Trophoblast cell (in vitro differentiated cells and primary cell): ENCODE data around the gene TMEM161B.
"Not testable (repeated sequence)": the region's sequence is repeated elsewhere in the genome, so short reads cannot be mapped to it uniquely, and the experiment has no call there.

Experiments
- DNase-seq, 2 donors: peaks; one replicate each; pipeline ENCODE4 v3.0.0-alpha.2; 2016
- H2AFZ ChIP-seq: 2 replicates; pipeline ENCODE4 v1.6.1; 2013; ENCODE audit warnings: low read length, moderate library complexity, mild to moderate bottlenecking; ENCODE audit not compliant: insufficient read depth, poor library complexity
- H2AK5ac ChIP-seq: 2 replicates; pipeline ENCODE4 v1.6.1; 2013; ENCODE audit warnings: mild to moderate bottlenecking, low read length
- H2BK120ac ChIP-seq: 2 replicates; pipeline ENCODE4 v1.6.1; 2013; ENCODE audit warnings: low read length, mild to moderate bottlenecking, moderate library complexity; ENCODE audit not compliant: insufficient read depth, poor library complexity
- H2BK12ac ChIP-seq: 2 replicates; pipeline ENCODE4 v1.6.1; 2013; ENCODE audit warnings: mild to moderate bottlenecking, low read length, moderate library complexity
- H2BK5ac ChIP-seq: 2 replicates; pipeline ENCODE4 v1.6.1; 2013; ENCODE audit warnings: low read length, low read depth, moderate library complexity, mild to moderate bottlenecking; ENCODE audit not compliant: poor library complexity
- H3K14ac ChIP-seq: 2 replicates; pipeline ENCODE4 v1.6.1; 2013; ENCODE audit warnings: mild to moderate bottlenecking, low read length
- H3K18ac ChIP-seq: 2 replicates; pipeline ENCODE4 v1.6.1; 2013; ENCODE audit warnings: mild to moderate bottlenecking, low read length
- H3K23ac ChIP-seq: 2 replicates; pipeline ENCODE4 v1.6.1; 2013; ENCODE audit warnings: low read length
- H3K27ac ChIP-seq: 2 replicates; pipeline ENCODE4 v1.5.1; 2013; ENCODE audit warnings: low read depth, mild to moderate bottlenecking, inconsistent platforms, low read length, moderate library complexity
- H3K27me3 ChIP-seq: 2 replicates; pipeline ENCODE4 v1.6.1; 2013; ENCODE audit warnings: inconsistent platforms, mild to moderate bottlenecking, low read length, moderate library complexity; ENCODE audit not compliant: insufficient read depth
- H3K36me3 ChIP-seq, 2 experiments: 1 replicate in 1 of 2; 2 replicates in 1 of 2; pipeline ENCODE4 v1.6.1; 2013; ENCODE audit warnings: low read length in 2 of 2, mild to moderate bottlenecking in 2 of 2, moderate library complexity in 1 of 2; ENCODE audit not compliant: insufficient read depth in 2 of 2, control insufficient read depth in 1 of 2
- H3K4ac ChIP-seq: 2 replicates; pipeline ENCODE4 v1.6.1; 2013; ENCODE audit warnings: low read depth, mild to moderate bottlenecking, low read length, moderate library complexity
- H3K4me1 ChIP-seq, 2 experiments: 1 replicate in 1 of 2; 2 replicates in 1 of 2; pipeline ENCODE4 v1.6.1; 2013; ENCODE audit warnings: low read length in 2 of 2, mild to moderate bottlenecking in 2 of 2, moderate library complexity in 1 of 2; ENCODE audit not compliant: insufficient read depth in 2 of 2, control insufficient read depth in 1 of 2
- H3K4me2 ChIP-seq: 2 replicates; pipeline ENCODE4 v1.6.1; 2013; ENCODE audit warnings: inconsistent platforms, mild to moderate bottlenecking, low read length, moderate library complexity
- H3K4me3 ChIP-seq: 2 replicates; pipeline ENCODE4 v1.5.1; 2013; ENCODE audit warnings: mild to moderate bottlenecking, low read depth, low read length, inconsistent platforms
- H3K79me1 ChIP-seq: one replicate; pipeline ENCODE4 v1.6.1; 2013; ENCODE audit warnings: low read length
- H3K79me2 ChIP-seq: 2 replicates; pipeline ENCODE4 v1.6.1; 2013; ENCODE audit warnings: low read length, mild to moderate bottlenecking; ENCODE audit not compliant: control insufficient read depth, insufficient read depth, poor library complexity
- H3K9ac ChIP-seq: 2 replicates; pipeline ENCODE4 v1.6.1; 2013; ENCODE audit warnings: mild to moderate bottlenecking, low read length
- H3K9me3 ChIP-seq: 2 replicates; pipeline ENCODE4 v1.6.1; 2013; ENCODE audit warnings: low read depth, mild to moderate bottlenecking, control low read depth, inconsistent platforms, low read length; ENCODE audit not compliant: insufficient read depth
- H4K12ac ChIP-seq: 2 replicates; pipeline ENCODE4 v1.6.1; 2013; ENCODE audit warnings: low read depth, mild to moderate bottlenecking, low read length, moderate library complexity
- H4K8ac ChIP-seq: 2 replicates; pipeline ENCODE4 v1.6.1; 2013; ENCODE audit warnings: low read depth, mild to moderate bottlenecking, low read length, moderate library complexity
- H4K91ac ChIP-seq: one replicate; pipeline ENCODE4 v1.6.1; 2013; ENCODE audit warnings: low read depth, mild to moderate bottlenecking, low read length, moderate library complexity
- WGBS: extraction: QIAGEN DNeasy Blood & Tissue Kit; methylation state at CpG from one replicate; pipeline ENCODE4 v1.1.7; 2013; ENCODE audit warnings: missing lambda C conversion rate; ENCODE audit not compliant: insufficient read length, insufficient coverage; ENCODE audit errors: extremely low coverage; 5-methylcytosine and 5-hydroxymethylcytosine counted together

Gene TMEM161B

DNA sequence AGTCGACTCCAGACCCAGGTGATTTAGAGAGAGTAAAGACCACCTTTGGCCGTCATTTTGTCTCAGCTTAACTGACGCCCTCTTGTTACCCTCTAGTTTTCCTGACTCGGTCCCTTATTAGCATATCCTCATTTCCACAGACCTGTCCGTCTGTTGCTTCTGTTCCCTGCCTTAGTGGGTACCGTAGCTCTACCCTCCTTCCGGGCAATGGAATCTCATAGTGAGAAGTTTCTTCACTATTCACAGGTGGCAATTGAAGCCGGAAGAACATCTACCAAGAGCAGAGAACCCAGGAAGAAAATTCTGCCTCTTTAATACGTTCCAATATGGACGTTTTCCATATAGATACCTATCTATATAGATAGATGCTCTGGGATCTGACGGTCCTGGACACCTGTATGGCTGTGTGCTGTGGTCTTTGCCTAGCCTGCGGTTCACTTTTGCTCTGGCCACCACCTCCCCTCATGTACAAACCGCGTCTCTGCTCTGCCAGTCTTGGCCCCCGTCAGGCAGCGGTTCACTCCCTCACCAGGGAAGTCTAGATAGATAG is 652 bp upstream of the TMEM161B start:
- DNase-seq: peak in 1 of 2 donors; percentile 22
- H3K14ac ChIP-seq: peak overlapping the region; percentile 51
- H3K27ac ChIP-seq: peak overlapping the region; percentile 30
- no peak overlapping the region for H3K23ac ChIP-seq
- H3K4me3 ChIP-seq: peak overlapping the region; percentile 90
- peak overlapping the region; percentile 50 for H4K91ac ChIP-seq
- H4K12ac ChIP-seq: no peak overlapping the region
- H3K9ac ChIP-seq: peak overlapping the region; percentile 71
- no CpG with 5 or more reads among the region's 16 CpGs for WGBS
- H2BK5ac ChIP-seq: peak overlapping the region; percentile 42
- H3K79me1 ChIP-seq: peaks cover 5% of the 10 kb centered on the region
- H4K8ac ChIP-seq: peak overlapping the region; percentile 78
- H2BK12ac ChIP-seq: no peak overlapping the region
- H3K18ac ChIP-seq: no peak overlapping the region
- peaks cover 2% of the 10 kb centered on the region for H3K9me3 ChIP-seq
- peak overlapping the region; percentile 20 for H2BK120ac ChIP-seq
- no peaks in the 10 kb centered on the region for H3K27me3 ChIP-seq
- H3K4me2 ChIP-seq: peak overlapping the region; percentile 84
- peak overlapping the region; percentile 12 for H3K4ac ChIP-seq
- H3K36me3 ChIP-seq: peaks cover 0 to 2% of the 10 kb centered on the region in 2 experiments
- no peak overlapping the region for H2AK5ac ChIP-seq
- peaks cover 5% of the 10 kb centered on the region for H3K79me2 ChIP-seq
- peak overlapping the region; percentile 71 for H2AFZ ChIP-seq
- peaks cover 0 to 2% of the 10 kb centered on the region in 2 experiments for H3K4me1 ChIP-seq

DNA sequence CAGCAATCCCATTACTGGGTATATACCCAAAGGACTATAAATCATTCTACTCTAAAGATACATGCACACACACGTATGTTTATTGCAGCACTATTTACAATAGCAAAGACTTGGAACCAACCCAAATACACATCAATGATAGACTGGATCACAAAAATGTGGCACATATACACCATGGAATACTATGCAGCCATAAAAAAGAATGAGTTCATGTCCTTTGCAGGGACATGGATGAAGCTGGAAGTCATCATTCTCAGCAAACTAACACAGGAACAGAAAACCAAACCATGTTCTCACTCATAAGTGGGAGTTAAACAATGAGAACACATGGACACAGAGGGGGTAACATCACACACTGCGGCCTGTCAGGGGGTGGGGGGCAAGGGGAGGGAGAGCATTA is 4.1 kb downstream of the TMEM161B start:
- not testable (repeated sequence) for H2BK5ac ChIP-seq, H3K4me3 ChIP-seq, H3K4ac ChIP-seq, H3K4me2 ChIP-seq, H4K8ac ChIP-seq, DNase-seq, H3K9me3 ChIP-seq, H2BK12ac ChIP-seq, H3K27me3 ChIP-seq, H4K91ac ChIP-seq, H3K23ac ChIP-seq, H4K12ac ChIP-seq, H3K79me1 ChIP-seq, H2AK5ac ChIP-seq, H3K9ac ChIP-seq, H2BK120ac ChIP-seq, H3K18ac ChIP-seq, H3K36me3 ChIP-seq, H3K27ac ChIP-seq, H3K14ac ChIP-seq, H3K79me2 ChIP-seq, H2AFZ ChIP-seq, H3K4me1 ChIP-seq
- WGBS: no CpG with 5 or more reads among the region's 2 CpGs

GRCh38 chr5:88263349-88263748 is 5.3 kb downstream of the TMEM161B start:
- no peak overlapping the region for H3K18ac ChIP-seq

DNA sequence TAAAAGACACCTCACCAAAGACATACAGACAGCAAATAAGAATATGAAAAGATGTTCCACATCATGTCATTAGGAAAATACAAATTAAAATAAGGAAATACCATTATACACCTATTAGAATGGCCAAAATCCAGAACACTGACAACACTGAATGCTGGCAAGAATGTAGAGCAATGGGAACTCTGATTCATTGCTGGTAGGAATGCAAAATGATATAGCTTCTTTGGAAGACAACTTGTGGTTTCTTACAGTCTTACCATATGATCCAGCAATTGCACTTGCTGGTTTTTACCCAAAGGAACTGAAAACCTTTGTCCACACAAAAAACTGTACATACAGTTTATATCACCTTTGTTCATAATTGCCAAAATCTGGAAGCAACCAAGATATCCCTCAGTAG is 6.5 kb downstream of the TMEM161B start:
- no peak overlapping the region for H2BK120ac ChIP-seq
- H3K36me3 ChIP-seq: peaks cover 0 to 2% of the 10 kb centered on the region in 2 experiments
- H3K4me3 ChIP-seq: no peak overlapping the region
- H3K4ac ChIP-seq: no peak overlapping the region
- no peak overlapping the region for H3K14ac ChIP-seq
- no peak overlapping the region for H2BK5ac ChIP-seq
- H3K27ac ChIP-seq: no peak overlapping the region
- H3K79me1 ChIP-seq: no peaks in the 10 kb centered on the region
- H2AK5ac ChIP-seq: no peak overlapping the region
- no peak for DNase-seq
- H4K91ac ChIP-seq: no peak overlapping the region
- no peak overlapping the region for H4K8ac ChIP-seq
- H3K4me2 ChIP-seq: no peak overlapping the region
- H3K9me3 ChIP-seq: peaks cover 2% of the 10 kb centered on the region
- H3K4me1 ChIP-seq: no peaks in the 10 kb centered on the region
- no peaks in the 10 kb centered on the region for H3K79me2 ChIP-seq
- H3K23ac ChIP-seq: no peak overlapping the region
- H3K18ac ChIP-seq: no peak overlapping the region
- no peaks in the 10 kb centered on the region for H3K27me3 ChIP-seq
- no peak overlapping the region for H2BK12ac ChIP-seq
- no peak overlapping the region for H3K9ac ChIP-seq
- H2AFZ ChIP-seq: no peak overlapping the region
- no peak overlapping the region for H4K12ac ChIP-seq

More at GRCh38 chr5:88263349-88263748, 5.3 kb downstream of the TMEM161B start:
- DNase-seq: no peak
- H2AK5ac ChIP-seq: no peak overlapping the region
- no peak overlapping the region for H3K27ac ChIP-seq
- H3K36me3 ChIP-seq: peaks cover 0 to 2% of the 10 kb centered on the region in 2 experiments
- H3K14ac ChIP-seq: no peak overlapping the region
- H2BK120ac ChIP-seq: no peak overlapping the region
- H2AFZ ChIP-seq: no peak overlapping the region
- peaks cover 2% of the 10 kb centered on the region for H3K79me2 ChIP-seq
- no peak overlapping the region for H4K8ac ChIP-seq
- H3K9ac ChIP-seq: no peak overlapping the region
- no CpG with 5 or more reads among the region's 2 CpGs for WGBS
- H3K4me2 ChIP-seq: no peak overlapping the region
- no peak overlapping the region for H2BK12ac ChIP-seq
- H3K27me3 ChIP-seq: no peaks in the 10 kb centered on the region
- no peak overlapping the region for H3K4me3 ChIP-seq
- no peak overlapping the region for H3K23ac ChIP-seq
- H3K9me3 ChIP-seq: peaks cover 2% of the 10 kb centered on the region
- no peak overlapping the region for H4K91ac ChIP-seq
- H2BK5ac ChIP-seq: no peak overlapping the region
- H3K4ac ChIP-seq: no peak overlapping the region
- peaks cover under 1% of the 10 kb centered on the region for H3K79me1 ChIP-seq
- peaks cover 0 to 2% of the 10 kb centered on the region in 2 experiments for H3K4me1 ChIP-seq
- no peak overlapping the region for H4K12ac ChIP-seq
